Measurements from ENCODE around the gene TSHB. TPM values are rescaled to one million over a fixed set of nuclear protein-coding genes. Genes with fewer than 3 reads are reported as not detected.

TSHB gene
- total RNA-seq, 1 experiment from 2014 or later: not detected

GRCh38 chr1:115046751-115047150, 17.1 kb downstream of the TSHB start:
- POLR2A ChIA-PET: no interaction called here
- intact Hi-C loops (cut with micrococcal nuclease): loop anchor here (10.0 kb wide), 1 partner anchor 292 kb away; the partner anchor contains the start of gene CSDE1
- Histone ChIP-seq H3K4me1 (ENCODE audit: control insufficient read depth in 1 of 2, insufficient read depth in 2 of 2, low read length in 2 of 2) (no peaks in the 10 kb centered on the region), H2AFZ (ENCODE audit: low read depth, low read length, poor library complexity, severe bottlenecking) (no peak overlapping the region), H3K27me3 (ENCODE audit: insufficient read depth, low read length) (no peaks in the 10 kb centered on the region), H3K4me2 (ENCODE audit: low read length) (no peak overlapping the region), H3K4me3 (replicated peaks in 1 of 2; ENCODE audit: low read depth in 1 of 2, low read length in 2 of 2) (no peak overlapping the region), H3K36me3 (ENCODE audit: control insufficient read depth in 1 of 2, insufficient read depth in 2 of 2, low read length in 2 of 2) (no peaks in the 10 kb centered on the region), H3K27ac (ENCODE audit: low read depth, low read length) (no peak overlapping the region), H4K20me1 (ENCODE audit: insufficient read depth) (no peaks in the 10 kb centered on the region), H3K9me3 (ENCODE audit: control insufficient read depth in 1 of 2, insufficient read depth in 1 of 2, low read depth in 1 of 2, low read length in 2 of 2) (0 out of 4 replicates have a peak, but pooled peaks cover 0 to 3% of the 10 kb centered on the region in 2 experiments), H3K79me2 (ENCODE audit: insufficient read depth, low read length) (no peaks in the 10 kb centered on the region), H3K9me2 (ENCODE audit: insufficient read depth) (no peaks in the 10 kb centered on the region), H3K9ac (ENCODE audit: low read length) (no peak overlapping the region)
- ATAC-seq: no peak
- CTCF ChIA-PET: no interaction called here
- RAD21 ChIA-PET (ENCODE audit: low non-redundant PET in 1 of 2, low total read pairs in 2 of 2, uncharacterized antibody in 2 of 2, unreplicated experiment in 2 of 2): no interaction called here
- BruUV-seq (replicated peaks): no TSS peak
- no peak for TF ChIP-seq CBX3 (IDR thresholded peaks at IDR 0.05; ENCODE audit: low read depth)
- TF ChIP-seq TCF7L2 (IDR thresholded peaks at IDR 0.05; ENCODE audit: borderline replicate concordance, extremely low read depth, insufficient read depth, insufficient read length): no peak
- no peak for TF ChIP-seq YY1 (IDR thresholded peaks at IDR 0.05; ENCODE audit: extremely low read depth, insufficient replicate concordance, low read depth, low read length)
- TF ChIP-seq ZFX (IDR thresholded peaks at IDR 0.05): no peak
- DNase-seq (ENCODE audit: low read depth, low spot score): no peak

- no peak for TF ChIP-seq POLR2AphosphoS5 (IDR thresholded peaks at IDR 0.05; ENCODE audit: low read depth, low read length)
- TF ChIP-seq EZH2 (IDR thresholded peaks at IDR 0.05): no peak
- no peak for TF ChIP-seq CEBPB (IDR thresholded peaks at IDR 0.05; ENCODE audit: low read depth)
- TF ChIP-seq FOSL1 (IDR thresholded peaks at IDR 0.05; ENCODE audit: low read depth): no peak
- no peak for TF ChIP-seq SRF (IDR thresholded peaks at IDR 0.05; ENCODE audit: low read depth)
- no peak for TF ChIP-seq POLR2A (IDR thresholded peaks at IDR 0.05; ENCODE audit: borderline replicate concordance, extremely low read depth, insufficient read depth, insufficient read length)
- no peak for TF ChIP-seq CTCF (IDR thresholded peaks at IDR 0.05 in 2 of 3, conservative IDR thresholded peaks at IDR 0.05 in 1 of 3; ENCODE audit: borderline replicate concordance in 1 of 3, insufficient read depth in 1 of 3, low read depth in 2 of 3, low read length in 2 of 3)
- no peak for TF ChIP-seq YY1 (IDR thresholded peaks at IDR 0.05; ENCODE audit: extremely low read depth, insufficient replicate concordance, low read depth, low read length)
- TF ChIP-seq RAD21 (IDR thresholded peaks at IDR 0.05; ENCODE audit: low read depth): no peak
- no peak for TF ChIP-seq SP1 (IDR thresholded peaks at IDR 0.05; ENCODE audit: low read depth)
- no peak for TF ChIP-seq ZFX (IDR thresholded peaks at IDR 0.05)
- no peak for TF ChIP-seq SIN3A (IDR thresholded peaks at IDR 0.05; ENCODE audit: low read depth)
- TF ChIP-seq ELF1 (IDR thresholded peaks at IDR 0.05; ENCODE audit: borderline replicate concordance, low read depth): no peak
- no peak for TF ChIP-seq EZH2phosphoT487 (IDR thresholded peaks at IDR 0.05; ENCODE audit: borderline replicate concordance)
- no peak for TF ChIP-seq TCF7L2 (IDR thresholded peaks at IDR 0.05; ENCODE audit: borderline replicate concordance, extremely low read depth, insufficient read depth, insufficient read length)
- Histone ChIP-seq H4K20me1 (ENCODE audit: insufficient read depth) (no peaks in the 10 kb centered on the region), H3K36me3 (ENCODE audit: control insufficient read depth in 1 of 2, insufficient read depth in 2 of 2, low read length in 2 of 2) (no peaks in the 10 kb centered on the region), H3K27ac (ENCODE audit: low read depth, low read length) (no peak overlapping the region), H3K79me2 (ENCODE audit: insufficient read depth, low read length) (no peaks in the 10 kb centered on the region), H3K4me3 (replicated peaks in 1 of 2; ENCODE audit: low read depth in 1 of 2, low read length in 2 of 2) (no peak overlapping the region), H3K27me3 (ENCODE audit: insufficient read depth, low read length) (no peaks in the 10 kb centered on the region), H3K4me2 (ENCODE audit: low read length) (no peak overlapping the region), H3K9me2 (ENCODE audit: insufficient read depth) (no peaks in the 10 kb centered on the region), H3K9ac (ENCODE audit: low read length) (no peak overlapping the region), H3K9me3 (ENCODE audit: control insufficient read depth in 1 of 2, insufficient read depth in 1 of 2, low read depth in 1 of 2, low read length in 2 of 2) (no peaks in the 10 kb centered on the region), H3K4me1 (ENCODE audit: control insufficient read depth in 1 of 2, insufficient read depth in 2 of 2, low read length in 2 of 2) (no peaks in the 10 kb centered on the region), H2AFZ (ENCODE audit: low read depth, low read length, poor library complexity, severe bottlenecking) (peak overlapping the region; percentile 24)
- DNase-seq (ENCODE audit: low read depth, low spot score) (no peak), ATAC-seq (peak; percentile 31)
- POLR2A ChIA-PET: no interaction called here
- CTCF ChIA-PET: interaction anchor here (1.0 to 2.8 kb wide), 5 partner anchors 11 to 1075 kb away, joined by 3 to 35 read pairs (median 9); no protein-coding TSS in a partner anchor
- intact Hi-C loops (cut with micrococcal nuclease): no loop called here
- no TSS peak for BruUV-seq (replicated peaks)
- RAD21 ChIA-PET (ENCODE audit: low non-redundant PET in 1 of 2, low total read pairs in 2 of 2, uncharacterized antibody in 2 of 2, unreplicated experiment in 2 of 2): interaction anchor here in 1 of 2 experiments (2.2 kb wide), 1 partner anchor 10 kb away, joined by 6 read pairs; no protein-coding TSS in a partner anchor
Measured at GRCh38 chr1:115051850-115052249, 22.2 kb downstream of the TSHB start.

All from HCT116 (cell line).